Astrocyte (in vitro differentiated cells and primary cell): ENCODE data around the gene CACNA1C. TPM values are rescaled to one million over a fixed set of nuclear protein-coding genes. Genes with fewer than 3 reads are reported as not detected.

Experiments
- DNase-seq: peaks from one replicate; pipeline ENCODE4 v3.0.0-alpha.2; 2010; ENCODE audit warnings: low read depth
- FAIRE-seq: peaks from 2 replicates; lab custom pipeline; 2011; peaks lifted over from hg19 to GRCh38; lab: Jason Lieb, UNC
- H2AFZ ChIP-seq: 2 replicates; pipeline ENCODE4 v1.6.0; 2012; ENCODE audit warnings: low read depth, low read length, inconsistent platforms
- H3K27ac ChIP-seq: 2 replicates; pipeline ENCODE4 v1.5.1; 2011; ENCODE audit warnings: low read depth, low read length, inconsistent platforms
- H3K27me3 ChIP-seq: 2 replicates; pipeline ENCODE4 v1.6.0; 2011; ENCODE audit warnings: low read length, inconsistent platforms; ENCODE audit not compliant: insufficient read depth
- H3K36me3 ChIP-seq: 2 replicates; pipeline ENCODE4 v1.5.1; 2011; ENCODE audit warnings: low read length, inconsistent platforms; ENCODE audit not compliant: insufficient read depth
- H3K4me1 ChIP-seq: 2 replicates; pipeline ENCODE4 v1.5.1; 2011; ENCODE audit warnings: low read length, inconsistent platforms; ENCODE audit not compliant: insufficient read depth
- H3K4me2 ChIP-seq: 2 replicates; pipeline ENCODE4 v1.6.0; 2012; ENCODE audit warnings: low read length, inconsistent platforms
- H3K4me3 ChIP-seq: 2 replicates; pipeline ENCODE4 v1.5.1; 2011; ENCODE audit warnings: low read depth, mild to moderate bottlenecking, low read length, inconsistent platforms; ENCODE audit not compliant: insufficient read depth
- H3K79me2 ChIP-seq: 2 replicates; pipeline ENCODE4 v1.6.0; 2012; ENCODE audit warnings: mild to moderate bottlenecking, low read length, inconsistent platforms; ENCODE audit not compliant: insufficient read depth
- H3K9ac ChIP-seq: 2 replicates; pipeline ENCODE4 v1.6.0; 2012; ENCODE audit warnings: mild to moderate bottlenecking, low read length, inconsistent platforms
- H3K9me3 ChIP-seq: 2 replicates; pipeline ENCODE4 v1.5.1; 2012; ENCODE audit warnings: low read depth, mild to moderate bottlenecking, low read length, inconsistent platforms; ENCODE audit not compliant: insufficient read depth
- H4K20me1 ChIP-seq: 2 replicates; pipeline ENCODE4 v1.6.0; 2012; ENCODE audit warnings: low read length, inconsistent platforms; ENCODE audit not compliant: insufficient read depth
- H3K27ac Mint-ChIP-seq: one replicate; pipeline ENCODE4 v1.8.0; 2021; ENCODE audit warnings: mild to moderate bottlenecking, mixed read lengths; ENCODE audit not compliant: unreplicated experiment
- H3K27me3 Mint-ChIP-seq: one replicate; pipeline ENCODE4 v1.8.0; 2021; ENCODE audit warnings: low read depth, mixed read lengths; ENCODE audit not compliant: unreplicated experiment
- H3K36me3 Mint-ChIP-seq: one replicate; pipeline ENCODE4 v1.8.0; 2021; ENCODE audit warnings: low read depth, mixed read lengths; ENCODE audit not compliant: unreplicated experiment
- H3K4me1 Mint-ChIP-seq: one replicate; pipeline ENCODE4 v1.8.0; 2021; ENCODE audit warnings: low read depth, mixed read lengths; ENCODE audit not compliant: unreplicated experiment
- H3K4me3 Mint-ChIP-seq: one replicate; pipeline ENCODE4 v1.8.0; 2021; ENCODE audit warnings: mild to moderate bottlenecking, moderate library complexity, mixed read lengths; ENCODE audit not compliant: unreplicated experiment
- H3K9me3 Mint-ChIP-seq: one replicate; pipeline ENCODE4 v1.8.0; 2021; ENCODE audit warnings: mild to moderate bottlenecking, mixed read lengths; ENCODE audit not compliant: unreplicated experiment
- CTCF ChIP-seq: IDR thresholded peaks from 2 replicates; pipeline ENCODE4 v1.5.1; 2011; ENCODE audit warnings: low read depth, mild to moderate bottlenecking, inconsistent platforms, low read length, moderate library complexity; ENCODE audit not compliant: insufficient read depth
- EZH2 ChIP-seq: IDR thresholded peaks from 2 replicates; pipeline ENCODE4 v1.6.1; 2012; ENCODE audit warnings: mild to moderate bottlenecking, low read length, inconsistent platforms; ENCODE audit not compliant: insufficient read depth
- total RNA-seq: library from RNA; stranded (reverse); gene quantifications from 2 replicates; pipeline ENCODE4 v1.2.1, GENCODE V29; 2021

CACNA1C gene
- total RNA-seq, 1 donor from 2014 or later, result 2.1 TPM

- no peak overlapping the region for H2AFZ ChIP-seq
- TF ChIP-seq CTCF, result no peak
- TF ChIP-seq EZH2, result no peak
- no peak overlapping the region for H3K4me3 Mint-ChIP-seq
- H3K27ac Mint-ChIP-seq, result no peak overlapping the region
- peaks cover 3% of the 10 kb centered on the region for H3K36me3 Mint-ChIP-seq
- H3K27me3 Mint-ChIP-seq, result peaks cover 41% of the 10 kb centered on the region
- H3K9me3 ChIP-seq, result no peaks in the 10 kb centered on the region
- no peaks in the 10 kb centered on the region for H3K9me3 Mint-ChIP-seq
- FAIRE-seq (peak; percentile 5), DNase-seq (no peak)
- H3K4me1 Mint-ChIP-seq, result peaks cover 18% of the 10 kb centered on the region
- no peaks in the 10 kb centered on the region for H3K79me2 ChIP-seq
- H4K20me1 ChIP-seq, result no peaks in the 10 kb centered on the region
- no peak overlapping the region for H3K27ac ChIP-seq
- no peaks in the 10 kb centered on the region for H3K36me3 ChIP-seq
- no peak overlapping the region for H3K9ac ChIP-seq
- peaks cover 26% of the 10 kb centered on the region for H3K4me1 ChIP-seq
- no peaks in the 10 kb centered on the region for H3K27me3 ChIP-seq
- no peak overlapping the region for H3K4me2 ChIP-seq
- H3K4me3 ChIP-seq, result no peak overlapping the region
These were observed 233.8 kb downstream of the CACNA1C start for GRCh38 chr12:2286461-2287131.

- Histone ChIP-seq H3K4me3 (no peak overlapping the region), H3K9ac (no peak overlapping the region), H3K36me3 (no peaks in the 10 kb centered on the region), H3K27ac (no peak overlapping the region), H3K79me2 (no peaks in the 10 kb centered on the region), H3K4me2 (no peak overlapping the region), H4K20me1 (no peaks in the 10 kb centered on the region), H3K4me1 (peaks cover 26% of the 10 kb centered on the region), H3K27me3 (no peaks in the 10 kb centered on the region), H2AFZ (no peak overlapping the region), H3K9me3 (no peaks in the 10 kb centered on the region)
- no peak for FAIRE-seq
- TF ChIP-seq EZH2, result no peak
- TF ChIP-seq CTCF, result no peak
- H3K9me3 Mint-ChIP-seq, result no peaks in the 10 kb centered on the region
- H3K27me3 Mint-ChIP-seq, result peaks cover 44% of the 10 kb centered on the region
- peaks cover 3% of the 10 kb centered on the region for H3K36me3 Mint-ChIP-seq
- no peak for DNase-seq
- H3K27ac Mint-ChIP-seq, result no peak overlapping the region
- peaks cover 18% of the 10 kb centered on the region for H3K4me1 Mint-ChIP-seq
- H3K4me3 Mint-ChIP-seq, result no peak overlapping the region
These were observed 234.4 kb downstream of the CACNA1C start for GRCh38 chr12:2287151-2287550.

GRCh38 chr12:2287589-2287988, 234.8 kb downstream of the CACNA1C start:
- no peaks in the 10 kb centered on the region for H4K20me1 ChIP-seq
- peaks cover 43% of the 10 kb centered on the region for H3K27me3 Mint-ChIP-seq
- TF ChIP-seq CTCF, result no peak
- no peak for TF ChIP-seq EZH2
- no peak overlapping the region for H3K9ac ChIP-seq
- DNase-seq, result no peak
- no peaks in the 10 kb centered on the region for H3K9me3 ChIP-seq
- H3K27ac Mint-ChIP-seq, result no peak overlapping the region
- H3K36me3 ChIP-seq, result no peaks in the 10 kb centered on the region
- peaks cover 18% of the 10 kb centered on the region for H3K4me1 Mint-ChIP-seq
- no peak overlapping the region for H2AFZ ChIP-seq
- peaks cover 3% of the 10 kb centered on the region for H3K36me3 Mint-ChIP-seq
- no peaks in the 10 kb centered on the region for H3K79me2 ChIP-seq
- H3K27me3 ChIP-seq, result no peaks in the 10 kb centered on the region
- peaks cover 26% of the 10 kb centered on the region for H3K4me1 ChIP-seq
- H3K27ac ChIP-seq, result no peak overlapping the region
- no peak overlapping the region for H3K4me3 Mint-ChIP-seq
- no peaks in the 10 kb centered on the region for H3K9me3 Mint-ChIP-seq
- H3K4me3 ChIP-seq, result no peak overlapping the region
- FAIRE-seq, result peak; percentile 69
- H3K4me2 ChIP-seq, result no peak overlapping the region
